GDM1 (cell line): ENCODE results near the gene TRIM71.
"Not testable (repeated sequence)": the region's sequence is repeated elsewhere in the genome, so short reads cannot be mapped to it uniquely, and the experiment has no call there.

Experiments used
- DNase-seq: peaks from one replicate; lab custom pipeline; 2025; lab: John Stamatoyannopoulos, UW

Gene TRIM71

DNA sequence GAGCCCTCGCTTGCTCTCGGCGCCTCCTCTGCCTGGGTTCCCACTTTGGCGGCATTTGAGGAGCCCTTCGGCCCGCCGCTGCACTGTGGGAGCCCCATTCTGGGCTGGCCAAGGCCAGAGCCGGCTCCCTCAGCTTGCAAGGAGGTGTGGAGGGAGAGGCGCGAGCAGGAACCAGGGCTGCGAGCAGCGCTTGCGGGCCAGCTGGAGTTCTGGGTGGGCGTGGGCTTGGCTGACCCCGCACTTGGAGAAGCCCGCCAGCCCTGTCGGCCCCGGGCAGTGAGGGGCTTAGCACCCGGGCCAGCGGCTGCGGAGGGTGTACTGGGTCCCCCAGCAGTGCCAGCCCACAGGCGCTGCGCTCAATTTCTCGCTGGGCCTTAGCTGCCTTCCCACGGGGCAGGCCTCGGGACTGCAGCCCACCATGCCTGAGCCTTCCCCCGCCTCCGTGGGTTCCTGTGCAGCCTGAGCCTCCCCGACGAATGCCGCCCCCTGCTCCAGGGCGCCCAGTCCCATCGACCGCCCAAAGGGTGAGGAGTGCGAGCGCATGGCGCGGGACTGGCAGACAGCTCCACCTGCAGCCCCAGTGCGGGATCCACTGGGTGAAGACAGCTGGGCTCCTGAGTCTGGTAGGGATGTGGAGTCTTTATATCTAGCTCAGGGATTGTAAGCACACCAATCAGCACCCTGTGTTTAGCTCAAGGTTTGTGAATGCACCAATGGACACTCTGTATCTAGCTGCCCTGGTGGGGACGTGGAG lies 121.9 kb downstream of the TRIM71 start:
- not testable (repeated sequence) for DNase-seq

DNA sequence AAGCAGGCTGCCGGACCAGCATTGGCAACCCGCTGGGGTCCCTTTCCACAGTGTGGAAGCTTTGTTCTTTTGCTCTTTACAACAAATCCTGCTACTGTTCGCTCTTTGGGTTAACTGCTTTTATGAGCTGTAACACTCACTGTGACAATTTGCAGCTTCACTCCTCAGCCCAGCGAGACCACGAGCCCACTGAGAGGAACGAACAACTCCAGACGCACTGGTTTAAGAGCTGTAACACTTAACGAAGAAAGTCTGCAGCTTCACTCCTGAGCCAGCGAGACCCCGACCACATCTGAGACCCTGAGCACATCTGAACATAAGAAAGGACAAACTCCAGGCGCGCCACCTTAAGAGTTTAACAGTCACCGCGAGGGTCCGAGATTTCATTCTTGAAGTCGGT lies 122.9 kb downstream of the TRIM71 start:
- no peak for DNase-seq

DNA sequence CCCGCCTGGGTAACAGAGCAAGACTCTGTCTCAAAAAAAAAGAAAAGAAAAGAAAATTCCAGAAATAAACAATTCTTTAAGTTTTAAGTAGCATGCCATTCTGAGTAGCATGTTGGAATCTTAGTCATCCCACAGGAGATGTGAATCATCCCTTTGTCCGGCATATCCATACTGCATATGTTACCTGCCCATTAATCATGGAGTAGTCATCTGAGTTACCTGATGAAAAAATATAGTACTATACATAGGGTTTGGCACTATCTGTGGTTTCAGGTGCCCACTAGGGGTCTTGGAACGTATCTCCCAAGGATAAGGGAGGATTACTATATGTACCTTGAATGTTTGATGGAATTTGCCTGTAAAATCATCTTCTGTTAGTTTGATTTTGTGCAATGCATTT lies 127.3 kb downstream of the TRIM71 start:
- DNase-seq: no peak

DNA sequence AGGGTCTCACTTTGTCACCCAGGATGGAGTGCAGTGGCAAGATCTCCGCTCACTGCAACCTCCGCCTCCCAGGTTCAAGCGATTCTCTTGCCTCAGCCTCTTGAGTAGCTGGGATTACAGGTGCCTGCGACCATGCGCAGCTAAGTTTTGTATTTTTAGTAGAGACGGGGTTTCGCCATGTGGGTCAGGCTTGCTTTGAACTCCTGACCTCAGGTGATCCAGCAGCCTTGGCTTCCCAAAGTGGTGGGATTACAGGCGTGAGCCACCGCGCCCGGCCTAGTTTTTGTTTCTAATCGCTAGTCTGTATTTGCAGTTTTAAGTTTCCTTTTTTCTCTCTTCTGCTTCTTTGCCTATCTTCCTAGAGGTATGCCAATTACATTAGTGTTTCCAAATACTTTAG lies 127.8 kb downstream of the TRIM71 start:
- not testable (repeated sequence) for DNase-seq

- no peak for DNase-seq
These were observed 129.4 kb downstream of the TRIM71 start for GRCh38 chr3:32946973-32947788.
